HepG2 (cell line): ENCODE measurements around the gene XPO1. TPM values are rescaled to one million over a fixed set of nuclear protein-coding genes. Genes with fewer than 3 reads are reported as not detected.

ENCODE experiments used
- CHD4 ChIP-seq: fragments of 200-600 bp; sonication (generic); IDR thresholded peaks from 2 replicates; pipeline ENCODE4 v1.7.0; 2017; ENCODE audit warnings: mild to moderate bottlenecking, low read length, borderline replicate concordance
- EP300 ChIP-seq, 3 experiments: sonication (generic) in 1 of 3; formaldehyde crosslinking in 1 of 3; IDR thresholded peaks; 2 replicates each; pipeline versions ENCODE4 v1.5.1 to v1.6.1; 2011 to 2020; ENCODE audit warnings: low read depth in 2 of 3, low read length in 2 of 3, borderline replicate concordance in 1 of 3, improper control_type of control experiment in 1 of 3, mild to moderate bottlenecking in 1 of 3, missing genetic modification reagents in 1 of 3, moderate library complexity in 1 of 3
- KDM5A ChIP-seq: fragments of 200-600 bp; sonication (generic); IDR thresholded peaks from 2 replicates; pipeline ENCODE4 v1.7.0; 2018; ENCODE audit warnings: antibody characterized with exemption, mild to moderate bottlenecking, low read length, borderline replicate concordance
- MED8 ChIP-seq: sonication (generic); formaldehyde crosslinking; IDR thresholded peaks from 2 replicates; pipeline ENCODE4 v1.8.1; 2023; ENCODE audit warnings: mild to moderate bottlenecking, missing genetic modification reagents; ENCODE audit not compliant: insufficient replicate concordance
- NFATC3 ChIP-seq: sonication (generic); formaldehyde crosslinking; IDR thresholded peaks from 2 replicates; pipeline ENCODE4 v1.5.1; 2020; ENCODE audit warnings: mild to moderate bottlenecking, missing genetic modification reagents
- PRMT3 ChIP-seq: sonication (generic); formaldehyde crosslinking; IDR thresholded peaks from 2 replicates; pipeline ENCODE4 v1.8.1; 2022; ENCODE audit warnings: low read depth, mild to moderate bottlenecking, moderate library complexity, missing genetic modification reagents, borderline replicate concordance
- ZNF143 ChIP-seq: sonication (generic); formaldehyde crosslinking; IDR thresholded peaks from 2 replicates; pipeline ENCODE4 v1.4.0; 2020; ENCODE audit warnings: missing genetic modification reagents
- ZNF292 ChIP-seq: sonication (generic); formaldehyde crosslinking; IDR thresholded peaks from 2 replicates; pipeline ENCODE4 v1.8.1; 2022; ENCODE audit warnings: mild to moderate bottlenecking, low read depth, missing genetic modification reagents, borderline replicate concordance
- ZNF563 ChIP-seq: sonication (generic); formaldehyde crosslinking; IDR thresholded peaks from 2 replicates; pipeline ENCODE4 v1.8.0; 2022; ENCODE audit warnings: mild to moderate bottlenecking, moderate library complexity, missing genetic modification reagents
- ZNF878 ChIP-seq: sonication (generic); formaldehyde crosslinking; IDR thresholded peaks from 2 replicates; pipeline ENCODE4 v1.8.1; 2023; ENCODE audit warnings: mild to moderate bottlenecking, missing genetic modification reagents, moderate library complexity
- ZSCAN25 ChIP-seq: sonication (generic); formaldehyde crosslinking; IDR thresholded peaks from 2 replicates; pipeline ENCODE4 v1.8.0; 2022; ENCODE audit warnings: mild to moderate bottlenecking, missing genetic modification reagents
- polyA plus RNA-seq, 8 experiments: library from polyadenylated mRNA; depleted of rRNA in 3 of 8; stranded (reverse) in 7 of 8; unstranded in 1 of 8; fragments of >200 nt; fragmentation: Illumina TruSeq in 4 of 8; extraction: Trizol in 4 of 8; gene quantifications; 2 replicates each; pipeline versions ENCODE4 v1.2.1 to v1.2.3, GENCODE V29; 2011 to 2016; ENCODE audit warnings: low read depth in 4 of 8, missing spikeins in 1 of 8, mixed read lengths in 1 of 8; ENCODE audit not compliant: insufficient read depth in 1 of 8
- total RNA-seq, 5 experiments: library from RNA; depleted of rRNA; stranded (reverse); fragments of >200 nt; fragmentation: Illumina TruSeq; extraction: Trizol; gene quantifications; 2 replicates each; pipeline ENCODE4 v1.2.3, GENCODE V29; 2016; ENCODE audit warnings: low read depth in 1 of 5
- TF ChIP-seq, protein P1 (sequence below): sonication (generic); formaldehyde crosslinking; IDR thresholded peaks from 2 replicates; pipeline ENCODE4 v1.9.0; 2021; ENCODE audit warnings: missing genetic modification reagents, borderline replicate concordance
- TF ChIP-seq, protein P2 (sequence below): sonication (generic); formaldehyde crosslinking; conservative IDR thresholded peaks from 2 replicates; pipeline ENCODE4 v1.8.0; 2022; ENCODE audit warnings: mild to moderate bottlenecking, moderate library complexity, missing genetic modification reagents
- TF ChIP-seq, protein P3 (sequence below): sonication (generic); formaldehyde crosslinking; IDR thresholded peaks from 2 replicates; pipeline ENCODE4 v1.5.1; 2020; ENCODE audit warnings: mild to moderate bottlenecking, missing genetic modification reagents, moderate library complexity
- TF ChIP-seq, protein P4 (sequence below): sonication (generic); formaldehyde crosslinking; IDR thresholded peaks from 2 replicates; pipeline ENCODE4 v1.4.0; 2020; ENCODE audit warnings: missing genetic modification reagents
- TF ChIP-seq, protein P5 (sequence below): IDR thresholded peaks from 2 replicates; pipeline ENCODE4 v1.6.1; 2016; ENCODE audit warnings: missing compliant biosample characterization, missing genetic modification reagents, borderline replicate concordance
- TF ChIP-seq, protein P6 (sequence below): IDR thresholded peaks from 2 replicates; pipeline ENCODE4 v1.6.1; 2018; ENCODE audit warnings: missing genetic modification reagents

The XPO1 gene
- total and polyA plus RNA-seq, 2 of the 13 experiments (the other 11 are each of a cell fraction or from before 2014, with no cell fraction given), result 67.4 to 212 TPM

DNA sequence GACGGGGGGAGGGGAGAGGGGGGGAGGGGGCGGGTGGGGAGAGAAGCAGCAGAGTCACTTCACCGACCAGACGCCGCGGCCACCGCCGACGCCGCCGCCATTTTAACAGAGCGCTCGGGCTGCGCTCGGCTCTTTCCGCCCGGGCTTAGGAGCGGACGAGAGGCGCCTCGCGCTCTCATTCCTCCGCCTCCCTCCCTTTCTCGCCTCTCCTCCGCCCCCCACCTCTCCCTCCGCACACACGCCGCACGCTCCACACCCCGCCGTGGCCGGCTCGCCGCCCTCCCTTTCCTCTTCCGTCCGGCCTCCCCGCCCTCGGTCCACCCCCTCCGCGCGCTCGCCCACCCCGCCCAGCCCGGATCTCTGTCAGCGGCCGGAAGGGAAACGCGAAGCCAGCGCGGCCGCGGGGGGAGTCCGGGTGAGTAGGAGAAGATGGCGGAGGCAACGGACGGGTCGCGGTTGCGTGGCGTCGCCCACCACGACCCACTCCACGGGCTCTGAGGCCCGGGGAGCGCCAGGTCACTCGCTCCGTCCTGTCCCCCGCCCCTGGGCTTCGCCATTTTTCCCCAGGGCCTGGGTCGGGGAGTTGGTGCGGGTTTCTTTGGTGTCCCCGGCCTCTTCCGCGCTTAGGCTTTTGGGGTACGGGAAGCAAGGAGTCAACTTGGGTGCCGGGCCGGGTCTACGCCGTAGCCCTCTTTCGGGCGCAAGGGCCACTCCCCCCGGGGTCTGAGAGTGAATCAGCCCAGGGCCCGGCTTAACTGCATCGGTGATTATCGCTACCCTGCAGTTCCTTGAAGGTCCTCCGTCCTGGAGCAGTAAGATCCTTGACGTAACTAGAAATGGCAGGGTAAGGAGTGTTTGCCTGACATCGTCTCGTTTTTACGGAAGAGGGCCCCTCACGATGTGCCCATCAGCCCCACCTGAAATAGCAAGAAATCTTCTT, 66.9 kb downstream of the XPO1 start, which contains the start of gene USP34 (continued):
- TF ChIP-seq, protein P1, sequence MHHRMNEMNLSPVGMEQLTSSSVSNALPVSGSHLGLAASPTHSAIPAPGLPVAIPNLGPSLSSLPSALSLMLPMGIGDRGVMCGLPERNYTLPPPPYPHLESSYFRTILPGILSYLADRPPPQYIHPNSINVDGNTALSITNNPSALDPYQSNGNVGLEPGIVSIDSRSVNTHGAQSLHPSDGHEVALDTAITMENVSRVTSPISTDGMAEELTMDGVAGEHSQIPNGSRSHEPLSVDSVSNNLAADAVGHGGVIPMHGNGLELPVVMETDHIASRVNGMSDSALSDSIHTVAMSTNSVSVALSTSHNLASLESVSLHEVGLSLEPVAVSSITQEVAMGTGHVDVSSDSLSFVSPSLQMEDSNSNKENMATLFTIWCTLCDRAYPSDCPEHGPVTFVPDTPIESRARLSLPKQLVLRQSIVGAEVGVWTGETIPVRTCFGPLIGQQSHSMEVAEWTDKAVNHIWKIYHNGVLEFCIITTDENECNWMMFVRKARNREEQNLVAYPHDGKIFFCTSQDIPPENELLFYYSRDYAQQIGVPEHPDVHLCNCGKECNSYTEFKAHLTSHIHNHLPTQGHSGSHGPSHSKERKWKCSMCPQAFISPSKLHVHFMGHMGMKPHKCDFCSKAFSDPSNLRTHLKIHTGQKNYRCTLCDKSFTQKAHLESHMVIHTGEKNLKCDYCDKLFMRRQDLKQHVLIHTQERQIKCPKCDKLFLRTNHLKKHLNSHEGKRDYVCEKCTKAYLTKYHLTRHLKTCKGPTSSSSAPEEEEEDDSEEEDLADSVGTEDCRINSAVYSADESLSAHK, result 0 out of 2 replicates have a peak, but pooled peaks have one; percentile 15
- TF ChIP-seq, protein P2, sequence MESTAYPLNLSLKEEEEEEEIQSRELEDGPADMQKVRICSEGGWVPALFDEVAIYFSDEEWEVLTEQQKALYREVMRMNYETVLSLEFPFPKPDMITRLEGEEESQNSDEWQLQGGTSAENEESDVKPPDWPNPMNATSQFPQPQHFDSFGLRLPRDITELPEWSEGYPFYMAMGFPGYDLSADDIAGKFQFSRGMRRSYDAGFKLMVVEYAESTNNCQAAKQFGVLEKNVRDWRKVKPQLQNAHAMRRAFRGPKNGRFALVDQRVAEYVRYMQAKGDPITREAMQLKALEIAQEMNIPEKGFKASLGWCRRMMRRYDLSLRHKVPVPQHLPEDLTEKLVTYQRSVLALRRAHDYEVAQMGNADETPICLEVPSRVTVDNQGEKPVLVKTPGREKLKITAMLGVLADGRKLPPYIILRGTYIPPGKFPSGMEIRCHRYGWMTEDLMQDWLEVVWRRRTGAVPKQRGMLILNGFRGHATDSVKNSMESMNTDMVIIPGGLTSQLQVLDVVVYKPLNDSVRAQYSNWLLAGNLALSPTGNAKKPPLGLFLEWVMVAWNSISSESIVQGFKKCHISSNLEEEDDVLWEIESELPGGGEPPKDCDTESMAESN (CRISPR knock-in tag), result peak; percentile 50
- peak; percentile 75; the same call in 1 of the 2 replicates for TF ChIP-seq ZNF878 (CRISPR knock-in tag)
- TF ChIP-seq, protein P3, sequence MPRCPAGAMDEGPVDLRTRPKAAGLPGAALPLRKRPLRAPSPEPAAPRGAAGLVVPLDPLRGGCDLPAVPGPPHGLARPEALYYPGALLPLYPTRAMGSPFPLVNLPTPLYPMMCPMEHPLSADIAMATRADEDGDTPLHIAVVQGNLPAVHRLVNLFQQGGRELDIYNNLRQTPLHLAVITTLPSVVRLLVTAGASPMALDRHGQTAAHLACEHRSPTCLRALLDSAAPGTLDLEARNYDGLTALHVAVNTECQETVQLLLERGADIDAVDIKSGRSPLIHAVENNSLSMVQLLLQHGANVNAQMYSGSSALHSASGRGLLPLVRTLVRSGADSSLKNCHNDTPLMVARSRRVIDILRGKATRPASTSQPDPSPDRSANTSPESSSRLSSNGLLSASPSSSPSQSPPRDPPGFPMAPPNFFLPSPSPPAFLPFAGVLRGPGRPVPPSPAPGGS (CRISPR knock-in tag), result peak; percentile 81; the same call in 1 of the 2 replicates
- no peak for TF ChIP-seq CHD4
- TF ChIP-seq, protein P4, sequence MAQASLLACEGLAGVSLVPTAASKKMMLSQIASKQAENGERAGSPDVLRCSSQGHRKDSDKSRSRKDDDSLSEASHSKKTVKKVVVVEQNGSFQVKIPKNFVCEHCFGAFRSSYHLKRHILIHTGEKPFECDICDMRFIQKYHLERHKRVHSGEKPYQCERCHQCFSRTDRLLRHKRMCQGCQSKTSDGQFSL (CRISPR knock-in tag), result no peak; the same call in 1 of the 2 replicates
- TF ChIP-seq ZNF143 (CRISPR knock-in tag), result no peak
- TF ChIP-seq ZNF563 (CRISPR knock-in tag), result peak; percentile 95
- 0 out of 2 replicates have a peak, but pooled peaks have one; percentile 55 for TF ChIP-seq NFATC3 (CRISPR knock-in tag)
- TF ChIP-seq, protein P5, sequence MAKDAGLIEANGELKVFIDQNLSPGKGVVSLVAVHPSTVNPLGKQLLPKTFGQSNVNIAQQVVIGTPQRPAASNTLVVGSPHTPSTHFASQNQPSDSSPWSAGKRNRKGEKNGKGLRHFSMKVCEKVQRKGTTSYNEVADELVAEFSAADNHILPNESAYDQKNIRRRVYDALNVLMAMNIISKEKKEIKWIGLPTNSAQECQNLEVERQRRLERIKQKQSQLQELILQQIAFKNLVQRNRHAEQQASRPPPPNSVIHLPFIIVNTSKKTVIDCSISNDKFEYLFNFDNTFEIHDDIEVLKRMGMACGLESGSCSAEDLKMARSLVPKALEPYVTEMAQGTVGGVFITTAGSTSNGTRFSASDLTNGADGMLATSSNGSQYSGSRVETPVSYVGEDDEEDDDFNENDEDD (CRISPR knock-in tag), result peak; percentile 82
- peak; percentile 69; the same call in 1 of the 2 replicates for TF ChIP-seq ZNF292 (CRISPR knock-in tag)
- TF ChIP-seq KDM5A, result peak; percentile 56
- no peak for TF ChIP-seq PRMT3 (CRISPR knock-in tag)
- TF ChIP-seq, protein P6, sequence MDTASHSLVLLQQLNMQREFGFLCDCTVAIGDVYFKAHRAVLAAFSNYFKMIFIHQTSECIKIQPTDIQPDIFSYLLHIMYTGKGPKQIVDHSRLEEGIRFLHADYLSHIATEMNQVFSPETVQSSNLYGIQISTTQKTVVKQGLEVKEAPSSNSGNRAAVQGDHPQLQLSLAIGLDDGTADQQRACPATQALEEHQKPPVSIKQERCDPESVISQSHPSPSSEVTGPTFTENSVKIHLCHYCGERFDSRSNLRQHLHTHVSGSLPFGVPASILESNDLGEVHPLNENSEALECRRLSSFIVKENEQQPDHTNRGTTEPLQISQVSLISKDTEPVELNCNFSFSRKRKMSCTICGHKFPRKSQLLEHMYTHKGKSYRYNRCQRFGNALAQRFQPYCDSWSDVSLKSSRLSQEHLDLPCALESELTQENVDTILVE (CRISPR knock-in tag), result peak; percentile 97
- TF ChIP-seq ZSCAN25 (CRISPR knock-in tag), result peak; percentile 92
- TF ChIP-seq EP300 (IDR thresholded peaks at IDR 0.05; ENCODE audit: low read depth in 2 of 2, low read length in 2 of 2), result 0 out of 4 replicates have a peak, but pooled peaks of 1 of the 2 experiments have one; percentile 13
- TF ChIP-seq EP300 (CRISPR knock-in tag; IDR thresholded peaks at IDR 0.05; ENCODE audit: borderline replicate concordance), result peak; percentile 46; the same call in 1 of the 2 replicates
- TF ChIP-seq MED8 (CRISPR knock-in tag), result no peak
